SK-N-SH treated with all-trans-retinoic acid at 6 μM for 48 hours (cell line): ENCODE data around the gene SORL1-AS1.
A peak's percentile ranks its signal among the peaks of the same experiment; 100 is the strongest.

Experiments used
- ATAC-seq: fragments of 200-7000 bp; cut with Tn5 transposase; 3 replicates; pipeline ENCODE4 v1.9.1; 2020; ENCODE audit warnings: mild to moderate bottlenecking, moderate library complexity
- ARNTL ChIP-seq: fragments of 450-650 bp; formaldehyde crosslinking; IDR thresholded peaks from 2 replicates; pipeline ENCODE4 v1.5.0; 2020; ENCODE audit warnings: low read depth, mild to moderate bottlenecking, moderate library complexity, borderline replicate concordance
- BACH2 ChIP-seq: fragments of 250-450 bp; sonication (Bioruptor Pico); IDR thresholded peaks from 2 replicates; pipeline ENCODE4 v1.9.0; 2021; ENCODE audit warnings: mild to moderate bottlenecking, borderline replicate concordance
- CSDC2 ChIP-seq: fragments of 250-450 bp; sonication (Bioruptor Pico); IDR thresholded peaks from 2 replicates; pipeline ENCODE4 v1.5.0; 2020; ENCODE audit warnings: mild to moderate bottlenecking, moderate library complexity
- ESRRG ChIP-seq: fragments of 250-450 bp; sonication (Bioruptor Pico); IDR thresholded peaks from 2 replicates; pipeline ENCODE4 v1.6.1; 2021; ENCODE audit warnings: mild to moderate bottlenecking
- GLIS3 ChIP-seq: fragments of 250-450 bp; sonication (Bioruptor Pico); IDR thresholded peaks from 2 replicates; pipeline ENCODE4 v1.5.0; 2020; ENCODE audit warnings: mild to moderate bottlenecking, moderate library complexity
- ISL1 ChIP-seq: fragments of 250-450 bp; sonication (Bioruptor Pico); IDR thresholded peaks from 2 replicates; pipeline ENCODE4 v2.1.2; 2022; ENCODE audit warnings: mild to moderate bottlenecking, moderate library complexity
- OSR1 ChIP-seq: fragments of 250-450 bp; sonication (Bioruptor Pico); IDR thresholded peaks from 2 replicates; pipeline ENCODE4 v1.8.0; 2022; ENCODE audit warnings: moderate library complexity, mild to moderate bottlenecking, inconsistent platforms
- PPARA ChIP-seq: fragments of 250-450 bp; sonication (Bioruptor Pico); IDR thresholded peaks from 2 replicates; pipeline ENCODE4 v1.5.0; 2020; ENCODE audit warnings: mild to moderate bottlenecking, borderline replicate concordance
- RARB ChIP-seq: fragments of 250-450 bp; sonication (Bioruptor Pico); IDR thresholded peaks from 2 replicates; pipeline ENCODE4 v1.8.0; 2021; ENCODE audit warnings: mild to moderate bottlenecking, moderate library complexity
- SNAI2 ChIP-seq: fragments of 250-450 bp; sonication (Bioruptor Pico); IDR thresholded peaks from 2 replicates; pipeline ENCODE4 v1.5.0; 2020; ENCODE audit warnings: mild to moderate bottlenecking, moderate library complexity
- TCF4 ChIP-seq: fragments of 250-450 bp; sonication (Bioruptor Pico); IDR thresholded peaks from 2 replicates; pipeline ENCODE4 v1.8.0; 2021; ENCODE audit warnings: mild to moderate bottlenecking, moderate library complexity, borderline replicate concordance
- TOX ChIP-seq: fragments of 250-450 bp; sonication (Bioruptor Pico); IDR thresholded peaks from 2 replicates; pipeline ENCODE4 v1.8.0; 2021; ENCODE audit warnings: mild to moderate bottlenecking, moderate library complexity, borderline replicate concordance
- ZC3H10 ChIP-seq: fragments of 250-450 bp; sonication (Bioruptor Pico); IDR thresholded peaks from 2 replicates; pipeline ENCODE4 v1.5.1; 2021; ENCODE audit warnings: mild to moderate bottlenecking, moderate library complexity
- ZFP3 ChIP-seq: fragments of 250-450 bp; sonication (Bioruptor Pico); IDR thresholded peaks from 2 replicates; pipeline ENCODE4 v1.5.0; 2020; ENCODE audit warnings: mild to moderate bottlenecking, moderate library complexity
- ZFP30 ChIP-seq: fragments of 450-650 bp; formaldehyde crosslinking; IDR thresholded peaks from 2 replicates; pipeline ENCODE4 v1.5.0; 2022; ENCODE audit warnings: mild to moderate bottlenecking, moderate library complexity
- ZNF565 ChIP-seq: fragments of 450-650 bp; formaldehyde crosslinking; conservative IDR thresholded peaks from 2 replicates; pipeline ENCODE4 v1.5.0; 2020; ENCODE audit warnings: low read depth, mild to moderate bottlenecking, moderate library complexity
- ZNF70 ChIP-seq: fragments of 450-650 bp; formaldehyde crosslinking; IDR thresholded peaks from 2 replicates; pipeline ENCODE4 v1.5.0; 2020; ENCODE audit warnings: mild to moderate bottlenecking, moderate library complexity
- ZNF8 ChIP-seq: fragments of 450-650 bp; formaldehyde crosslinking; IDR thresholded peaks from 2 replicates; pipeline ENCODE4 v1.5.0; 2020; ENCODE audit warnings: mild to moderate bottlenecking, moderate library complexity
- TF ChIP-seq, protein P1 (sequence below): fragments of 250-450 bp; sonication (Bioruptor Pico); IDR thresholded peaks from 2 replicates; pipeline ENCODE4 v1.5.0; 2020; ENCODE audit warnings: mild to moderate bottlenecking, moderate library complexity
- TF ChIP-seq, protein P2 (sequence below): fragments of 250-450 bp; sonication (Bioruptor Pico); IDR thresholded peaks from 2 replicates; pipeline ENCODE4 v1.8.0; 2020; ENCODE audit warnings: mild to moderate bottlenecking, moderate library complexity, borderline replicate concordance
- TF ChIP-seq, protein P3 (sequence below): fragments of 250-450 bp; sonication (Bioruptor Pico); IDR thresholded peaks from 2 replicates; pipeline ENCODE4 v1.5.1; 2020; ENCODE audit warnings: low read depth, mild to moderate bottlenecking, moderate library complexity

The SORL1-AS1 gene

DNA sequence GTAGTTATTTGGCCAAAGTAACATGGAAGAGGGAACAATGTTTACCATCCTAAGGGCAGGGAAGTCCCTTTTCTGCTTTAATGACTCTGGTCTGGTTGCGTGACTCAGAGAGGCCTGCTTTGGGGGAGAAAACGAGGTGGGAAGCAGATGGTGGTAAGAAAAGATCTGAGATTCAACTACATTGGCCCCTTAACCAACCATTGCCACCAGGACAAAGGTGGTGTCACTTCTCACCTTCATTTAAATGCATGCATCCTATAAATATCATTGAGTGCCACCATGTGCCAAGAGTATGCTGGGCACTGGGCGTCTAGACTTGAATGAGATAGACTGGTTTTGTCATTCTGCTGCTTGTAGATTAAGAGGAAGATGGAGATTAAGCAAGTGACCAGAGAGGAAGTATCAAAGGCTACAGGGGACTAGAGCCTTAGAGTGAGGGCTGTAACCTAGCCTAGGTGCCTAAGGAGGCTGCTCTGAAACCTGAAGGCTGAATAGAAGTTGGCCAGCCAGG, 4.3 kb downstream of the SORL1-AS1 start (continued):
- TF ChIP-seq OSR1 (CRISPR knock-in tag) (no peak), ARNTL (CRISPR knock-in tag) (no peak), ZNF70 (no peak), ESRRG (CRISPR knock-in tag) (no peak)
- TF ChIP-seq, protein P1, sequence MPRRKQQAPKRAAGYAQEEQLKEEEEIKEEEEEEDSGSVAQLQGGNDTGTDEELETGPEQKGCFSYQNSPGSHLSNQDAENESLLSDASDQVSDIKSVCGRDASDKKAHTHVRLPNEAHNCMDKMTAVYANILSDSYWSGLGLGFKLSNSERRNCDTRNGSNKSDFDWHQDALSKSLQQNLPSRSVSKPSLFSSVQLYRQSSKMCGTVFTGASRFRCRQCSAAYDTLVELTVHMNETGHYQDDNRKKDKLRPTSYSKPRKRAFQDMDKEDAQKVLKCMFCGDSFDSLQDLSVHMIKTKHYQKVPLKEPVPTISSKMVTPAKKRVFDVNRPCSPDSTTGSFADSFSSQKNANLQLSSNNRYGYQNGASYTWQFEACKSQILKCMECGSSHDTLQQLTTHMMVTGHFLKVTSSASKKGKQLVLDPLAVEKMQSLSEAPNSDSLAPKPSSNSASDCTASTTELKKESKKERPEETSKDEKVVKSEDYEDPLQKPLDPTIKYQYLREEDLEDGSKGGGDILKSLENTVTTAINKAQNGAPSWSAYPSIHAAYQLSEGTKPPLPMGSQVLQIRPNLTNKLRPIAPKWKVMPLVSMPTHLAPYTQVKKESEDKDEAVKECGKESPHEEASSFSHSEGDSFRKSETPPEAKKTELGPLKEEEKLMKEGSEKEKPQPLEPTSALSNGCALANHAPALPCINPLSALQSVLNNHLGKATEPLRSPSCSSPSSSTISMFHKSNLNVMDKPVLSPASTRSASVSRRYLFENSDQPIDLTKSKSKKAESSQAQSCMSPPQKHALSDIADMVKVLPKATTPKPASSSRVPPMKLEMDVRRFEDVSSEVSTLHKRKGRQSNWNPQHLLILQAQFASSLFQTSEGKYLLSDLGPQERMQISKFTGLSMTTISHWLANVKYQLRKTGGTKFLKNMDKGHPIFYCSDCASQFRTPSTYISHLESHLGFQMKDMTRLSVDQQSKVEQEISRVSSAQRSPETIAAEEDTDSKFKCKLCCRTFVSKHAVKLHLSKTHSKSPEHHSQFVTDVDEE (CRISPR knock-in tag), result no peak
- TF ChIP-seq, protein P2, sequence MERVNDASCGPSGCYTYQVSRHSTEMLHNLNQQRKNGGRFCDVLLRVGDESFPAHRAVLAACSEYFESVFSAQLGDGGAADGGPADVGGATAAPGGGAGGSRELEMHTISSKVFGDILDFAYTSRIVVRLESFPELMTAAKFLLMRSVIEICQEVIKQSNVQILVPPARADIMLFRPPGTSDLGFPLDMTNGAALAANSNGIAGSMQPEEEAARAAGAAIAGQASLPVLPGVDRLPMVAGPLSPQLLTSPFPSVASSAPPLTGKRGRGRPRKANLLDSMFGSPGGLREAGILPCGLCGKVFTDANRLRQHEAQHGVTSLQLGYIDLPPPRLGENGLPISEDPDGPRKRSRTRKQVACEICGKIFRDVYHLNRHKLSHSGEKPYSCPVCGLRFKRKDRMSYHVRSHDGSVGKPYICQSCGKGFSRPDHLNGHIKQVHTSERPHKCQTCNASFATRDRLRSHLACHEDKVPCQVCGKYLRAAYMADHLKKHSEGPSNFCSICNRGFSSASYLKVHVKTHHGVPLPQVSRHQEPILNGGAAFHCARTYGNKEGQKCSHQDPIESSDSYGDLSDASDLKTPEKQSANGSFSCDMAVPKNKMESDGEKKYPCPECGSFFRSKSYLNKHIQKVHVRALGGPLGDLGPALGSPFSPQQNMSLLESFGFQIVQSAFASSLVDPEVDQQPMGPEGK (CRISPR knock-in tag), result no peak

DNA sequence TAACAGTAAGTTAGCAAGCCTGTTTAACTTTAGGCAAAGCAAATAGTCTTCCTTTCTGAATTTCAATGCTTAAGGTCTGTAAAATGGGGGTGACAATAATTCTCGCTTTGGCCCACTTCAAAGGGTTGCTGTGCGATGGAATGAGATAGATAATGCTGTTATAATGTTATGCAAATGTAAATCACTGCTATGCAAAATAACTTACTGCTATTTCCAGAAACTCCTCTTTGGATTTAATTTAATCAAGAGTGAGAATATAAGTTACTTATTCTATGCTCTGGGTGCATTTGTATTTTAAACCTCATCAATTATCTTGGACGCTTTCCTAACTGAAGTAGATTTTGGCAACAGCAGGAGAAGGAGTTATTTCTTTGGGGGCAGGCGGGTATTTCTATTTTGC, 4.8 kb downstream of the SORL1-AS1 start:
- TF ChIP-seq ZFP3 (CRISPR knock-in tag) (no peak), ZNF8 (CRISPR knock-in tag) (no peak), GLIS3 (CRISPR knock-in tag) (no peak), BACH2 (CRISPR knock-in tag) (no peak), PPARA (no peak), CSDC2 (CRISPR knock-in tag) (no peak), OSR1 (CRISPR knock-in tag) (no peak), TOX (CRISPR knock-in tag) (no peak), ZFP30 (no peak), ARNTL (CRISPR knock-in tag) (no peak), ISL1 (no peak), ESRRG (CRISPR knock-in tag) (no peak), ZNF565 (no peak), RARB (CRISPR knock-in tag) (no peak), SNAI2 (no peak), ZC3H10 (no peak)
- TF ChIP-seq, protein P3, sequence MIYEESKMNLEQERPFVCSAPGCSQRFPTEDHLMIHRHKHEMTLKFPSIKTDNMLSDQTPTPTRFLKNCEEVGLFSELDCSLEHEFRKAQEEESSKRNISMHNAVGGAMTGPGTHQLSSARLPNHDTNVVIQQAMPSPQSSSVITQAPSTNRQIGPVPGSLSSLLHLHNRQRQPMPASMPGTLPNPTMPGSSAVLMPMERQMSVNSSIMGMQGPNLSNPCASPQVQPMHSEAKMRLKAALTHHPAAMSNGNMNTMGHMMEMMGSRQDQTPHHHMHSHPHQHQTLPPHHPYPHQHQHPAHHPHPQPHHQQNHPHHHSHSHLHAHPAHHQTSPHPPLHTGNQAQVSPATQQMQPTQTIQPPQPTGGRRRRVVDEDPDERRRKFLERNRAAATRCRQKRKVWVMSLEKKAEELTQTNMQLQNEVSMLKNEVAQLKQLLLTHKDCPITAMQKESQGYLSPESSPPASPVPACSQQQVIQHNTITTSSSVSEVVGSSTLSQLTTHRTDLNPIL, result no peak
- TF ChIP-seq, protein P1 (CRISPR knock-in tag), result no peak
- no peak for ATAC-seq

DNA sequence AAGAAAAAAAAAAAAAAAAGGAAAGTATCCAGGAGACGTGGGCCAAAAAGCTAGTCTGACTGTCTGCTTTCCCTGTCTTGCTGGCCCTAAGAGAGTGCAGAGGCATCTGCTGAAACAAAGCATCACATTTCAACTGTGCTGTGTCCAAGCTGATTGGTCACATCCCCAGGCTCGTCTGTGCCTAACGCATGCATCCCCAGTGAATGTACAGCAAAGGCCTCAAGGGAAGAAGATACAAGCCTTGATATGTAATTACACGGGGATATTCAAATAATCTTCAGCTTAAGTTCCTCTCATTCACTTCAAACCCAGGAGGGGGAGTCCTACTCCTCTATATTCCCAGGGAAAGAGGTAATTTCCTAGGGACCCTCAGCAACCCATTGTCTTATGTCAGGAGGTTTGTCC, 6.0 kb downstream of the SORL1-AS1 start:
- TF ChIP-seq, protein P2 (CRISPR knock-in tag), result no peak
- TF ChIP-seq PPARA (no peak), ZFP3 (CRISPR knock-in tag) (no peak), RARB (CRISPR knock-in tag) (no peak), ISL1 (no peak), BACH2 (CRISPR knock-in tag) (no peak), OSR1 (CRISPR knock-in tag) (no peak), ESRRG (CRISPR knock-in tag) (no peak), ZNF8 (CRISPR knock-in tag) (no peak), CSDC2 (CRISPR knock-in tag) (no peak), TCF4 (CRISPR knock-in tag) (no peak), ZNF70 (no peak), ARNTL (CRISPR knock-in tag) (no peak)
- TF ChIP-seq, protein P3, result no peak
- TF ChIP-seq, protein P1 (CRISPR knock-in tag), result no peak
- TF ChIP-seq, all 23 proteins: peak for 0
- ATAC-seq, result peak; percentile 94
